OCI-LY3 (cell line): ENCODE results near the gene OTOGL.

Experiments
- H2AFZ ChIP-seq: fragments of 200-600, 300-600 bp; shearing (Covaris generic); 2 replicates; pipeline ENCODE4 v1.6.0; 2014; ENCODE audit warnings: antibody characterized with exemption, low read depth, low read length
- H3K27ac ChIP-seq: fragments of 200-600, 300-600 bp; sonication (generic); 2 replicates; pipeline ENCODE4 v1.5.1; 2014; ENCODE audit warnings: mild to moderate bottlenecking, low read length, moderate library complexity, mixed read lengths
- H3K27me3 ChIP-seq: fragments of 200-600, 300-600 bp; sonication (generic); 2 replicates; pipeline ENCODE4 v1.6.1; 2014; ENCODE audit warnings: low read depth, low read length, mixed read lengths
- H3K36me3 ChIP-seq: fragments of 200-600, 300-600 bp; sonication (generic); replicated peaks from 2 replicates; pipeline ENCODE3; 2014; ENCODE audit warnings: low read depth, low read length, mixed read lengths
- H3K4me1 ChIP-seq: fragments of 300-600, 200-600 bp; sonication (generic); 2 replicates; pipeline ENCODE4 v1.6.1; 2014; ENCODE audit warnings: low read length, mixed read lengths
- H3K4me2 ChIP-seq: fragments of 200-600, 300-600 bp; sonication (generic); 2 replicates; pipeline ENCODE4 v1.6.1; 2014; ENCODE audit warnings: low read length, mixed read lengths
- H3K4me3 ChIP-seq: fragments of 300-600, 200-600 bp; sonication (generic); 2 replicates; pipeline ENCODE4 v1.5.1; 2014; ENCODE audit warnings: antibody characterized with exemption, mild to moderate bottlenecking, low read length, moderate library complexity
- H3K79me2 ChIP-seq: fragments of 300-600, 200-600 bp; shearing (Covaris generic); 2 replicates; pipeline ENCODE4 v1.6.1; 2014; ENCODE audit warnings: mild to moderate bottlenecking, low read length, mixed read lengths
- H3K9ac ChIP-seq: fragments of 300-600, 200-600 bp; shearing (Covaris generic); 2 replicates; pipeline ENCODE4 v1.6.0; 2014; ENCODE audit warnings: mild to moderate bottlenecking, low read length, moderate library complexity
- H3K9me3 ChIP-seq: fragments of 200-600, 300-600 bp; shearing (Covaris generic); 2 replicates; pipeline ENCODE4 v1.6.1; 2014; ENCODE audit warnings: low read length, mixed read lengths; ENCODE audit not compliant: insufficient read depth
- H4K20me1 ChIP-seq: fragments of 200-600, 300-600 bp; sonication (generic); 2 replicates; pipeline ENCODE4 v1.6.1; 2016; ENCODE audit warnings: low read length, mixed read lengths; ENCODE audit not compliant: insufficient read depth
- CTCF ChIP-seq: fragments of 200-600, 300-600 bp; sonication (generic); IDR thresholded peaks from 2 replicates; pipeline ENCODE4 v1.5.1; 2014; ENCODE audit warnings: antibody characterized with exemption, low read length, low read depth
- EZH2phosphoT487 ChIP-seq: fragments of 200-600 bp; shearing (Covaris generic); IDR thresholded peaks from 2 replicates; pipeline ENCODE4 v1.6.1; 2018; ENCODE audit warnings: antibody characterized with exemption, mixed run types, low read depth

The OTOGL gene

GRCh38 chr12:80099259-80099658 is at the start of gene OTOGL:
Gene OTOGL, plus strand, starts transcription at chr12:80099537. Its CDS starts 109,895 bp downstream, at chr12:80209432.
- Histone ChIP-seq H3K9me3 (no peaks in the 10 kb centered on the region), H4K20me1 (no peaks in the 10 kb centered on the region), H3K36me3 (no peaks in the 10 kb centered on the region), H3K9ac (no peak within 1 kb of the TSS), H3K4me3 (no peak within 1 kb of the TSS), H3K4me1 (no peaks in the 10 kb centered on the region), H3K27me3 (peaks cover 35% of the 10 kb centered on the region), H3K4me2 (no peak within 1 kb of the TSS), H2AFZ (no peak within 1 kb of the TSS), H3K27ac (no peak within 1 kb of the TSS), H3K79me2 (no peaks in the 10 kb centered on the region)
- TF ChIP-seq EZH2phosphoT487 (no peak), CTCF (no peak)

GRCh38 chr12:80050236-80050635 is 49.1 kb upstream of the OTOGL start:
- TF ChIP-seq CTCF (no peak), EZH2phosphoT487 (no peak)
- Histone ChIP-seq H3K9ac (no peak overlapping the region), H2AFZ (no peak overlapping the region), H3K4me3 (no peak overlapping the region), H3K9me3 (no peaks in the 10 kb centered on the region), H3K27ac (no peak overlapping the region), H3K36me3 (no peaks in the 10 kb centered on the region), H3K4me1 (no peaks in the 10 kb centered on the region), H3K27me3 (no peaks in the 10 kb centered on the region), H3K79me2 (no peaks in the 10 kb centered on the region), H3K4me2 (no peak overlapping the region), H4K20me1 (no peaks in the 10 kb centered on the region)

- H3K79me2 ChIP-seq: no peaks in the 10 kb centered on the region
- no peak overlapping the region for H3K4me2 ChIP-seq
- no peak overlapping the region for H3K4me3 ChIP-seq
- no peaks in the 10 kb centered on the region for H3K4me1 ChIP-seq
- H3K9ac ChIP-seq: no peak overlapping the region
- no peaks in the 10 kb centered on the region for H4K20me1 ChIP-seq
- no peak overlapping the region for H3K27ac ChIP-seq
- no peak overlapping the region for H2AFZ ChIP-seq
- H3K27me3 ChIP-seq: no peaks in the 10 kb centered on the region
- H3K36me3 ChIP-seq: no peaks in the 10 kb centered on the region
- no peaks in the 10 kb centered on the region for H3K9me3 ChIP-seq
- TF ChIP-seq CTCF: no peak
Observed at GRCh38 chr12:80053051-80053790, 46.1 kb upstream of the OTOGL start.

- no peaks in the 10 kb centered on the region for H3K9me3 ChIP-seq
- no peak overlapping the region for H3K4me2 ChIP-seq
- H3K27ac ChIP-seq: no peak overlapping the region
- TF ChIP-seq EZH2phosphoT487 (no peak), CTCF (no peak)
- H3K9ac ChIP-seq: no peak overlapping the region
- no peak overlapping the region for H2AFZ ChIP-seq
- H3K4me1 ChIP-seq: no peaks in the 10 kb centered on the region
- H3K4me3 ChIP-seq: no peak overlapping the region
- no peaks in the 10 kb centered on the region for H4K20me1 ChIP-seq
- H3K79me2 ChIP-seq: no peaks in the 10 kb centered on the region
- no peaks in the 10 kb centered on the region for H3K36me3 ChIP-seq
- H3K27me3 ChIP-seq: no peaks in the 10 kb centered on the region
Observed at GRCh38 chr12:80056232-80056631, 43.1 kb upstream of the OTOGL start.
